Lower lobe of right lung (tissue), 2 donors: ENCODE measurements around the gene TARS1. TPM values are rescaled to one million over a fixed set of nuclear protein-coding genes. Genes with fewer than 3 reads are reported as not detected.

Experiments used
- ATAC-seq, 2 donors: fragments of 200-7000 bp; cut with Tn5 transposase; one replicate each; pipeline ENCODE4 v1.9.1; 2020 to 2022; ENCODE audit warnings: mild to moderate bottlenecking in 2 of 2, moderate library complexity in 2 of 2
- DNase-seq: peaks from one replicate; pipeline ENCODE4 v3.0.0-alpha.2; 2020
- H3K27ac ChIP-seq: fragments of 200-600 bp; one replicate; pipeline ENCODE4 v1.8.0; 2022
- H3K27me3 ChIP-seq: fragments of 200-600 bp; one replicate; pipeline ENCODE4 v1.8.0; 2022; ENCODE audit warnings: low read depth
- H3K36me3 ChIP-seq: fragments of 200-600 bp; one replicate; pipeline ENCODE4 v1.8.0; 2022; ENCODE audit warnings: mild to moderate bottlenecking
- H3K4me1 ChIP-seq: fragments of 200-600 bp; one replicate; pipeline ENCODE4 v1.8.0; 2022
- H3K4me3 ChIP-seq: fragments of 200-600 bp; one replicate; pipeline ENCODE4 v1.8.0; 2022; ENCODE audit warnings: mild to moderate bottlenecking
- H3K9me3 ChIP-seq: fragments of 200-600 bp; one replicate; pipeline ENCODE4 v1.8.0; 2022
- CTCF ChIP-seq: fragments of 200-600 bp; IDR thresholded peaks from one replicate; pipeline ENCODE4 v1.8.0; 2022; ENCODE audit warnings: antibody characterized with exemption, mild to moderate bottlenecking
- intact Hi-C: fragments of 100-400 bp; cut with DNase I; formaldehyde crosslinking; loops from one replicate; pipeline ENCODE4 v1.11.0; 2022
- total RNA-seq: library from RNA; stranded (reverse); fragmentation: NEBNext Ultra II Directional; extraction: Animal tissue kit (Norgen Biotek cat#: 25700); gene quantifications from one replicate; pipeline ENCODE4 v1.2.1, GENCODE V29; 2021
- donor health status: DM: no; HTN: yes; CAD: no; lungs with severe emphysema.

The TARS1 gene
- total RNA-seq, 1 donor from 2014 or later: 93.9 TPM

- peaks cover 90% of the 10 kb centered on the region for H3K36me3 ChIP-seq
- no peaks in the 10 kb centered on the region for H3K9me3 ChIP-seq
- no peak for TF ChIP-seq CTCF
- intact Hi-C loops: no loop called here
- no peaks in the 10 kb centered on the region for H3K27me3 ChIP-seq
- ATAC-seq: no peak
- H3K27ac ChIP-seq: no peak overlapping the region
- H3K4me1 ChIP-seq: no peaks in the 10 kb centered on the region
- no peak overlapping the region for H3K4me3 ChIP-seq
- no peak for DNase-seq
Measured at GRCh38 chr5:33468775-33469435, 28.1 kb downstream of the TARS1 start.

GRCh38 chr5:33470544-33470943 lies 29.8 kb downstream of the TARS1 start:
- no peak for TF ChIP-seq CTCF
- no peaks in the 10 kb centered on the region for H3K27me3 ChIP-seq
- no peaks in the 10 kb centered on the region for H3K4me1 ChIP-seq
- ATAC-seq (no peak), DNase-seq (no peak)
- H3K27ac ChIP-seq: no peak overlapping the region
- H3K4me3 ChIP-seq: no peak overlapping the region
- intact Hi-C loops: no loop called here
- H3K36me3 ChIP-seq: peaks cover 77% of the 10 kb centered on the region
- no peaks in the 10 kb centered on the region for H3K9me3 ChIP-seq

- TF ChIP-seq CTCF: no peak
- ATAC-seq (no peak), DNase-seq (no peak)
- no peaks in the 10 kb centered on the region for H3K9me3 ChIP-seq
- H3K36me3 ChIP-seq: peaks cover 68% of the 10 kb centered on the region
- H3K27ac ChIP-seq: no peak overlapping the region
- no peaks in the 10 kb centered on the region for H3K27me3 ChIP-seq
- no peak overlapping the region for H3K4me3 ChIP-seq
- intact Hi-C loops: no loop called here
- no peaks in the 10 kb centered on the region for H3K4me1 ChIP-seq
Measured at GRCh38 chr5:33472805-33473409, 32.1 kb downstream of the TARS1 start.

GRCh38 chr5:33474004-33474403 lies 33.2 kb downstream of the TARS1 start:
- ATAC-seq: no peak
- TF ChIP-seq CTCF: no peak
- H3K9me3 ChIP-seq: no peaks in the 10 kb centered on the region
- intact Hi-C loops: no loop called here
- no peaks in the 10 kb centered on the region for H3K4me1 ChIP-seq
- H3K27ac ChIP-seq: no peak overlapping the region
- H3K4me3 ChIP-seq: no peak overlapping the region
- H3K36me3 ChIP-seq: peaks cover 57% of the 10 kb centered on the region
- no peaks in the 10 kb centered on the region for H3K27me3 ChIP-seq
- no peak for DNase-seq

- intact Hi-C loops: no loop called here
- Histone ChIP-seq H3K9me3 (no peaks in the 10 kb centered on the region), H3K27ac (no peak overlapping the region), H3K36me3 (peaks cover 47% of the 10 kb centered on the region), H3K27me3 (no peaks in the 10 kb centered on the region), H3K4me1 (no peaks in the 10 kb centered on the region), H3K4me3 (no peak overlapping the region)
- TF ChIP-seq CTCF: no peak
- no peak for ATAC-seq
- no peak for DNase-seq
Measured at GRCh38 chr5:33474931-33475499, 34.2 kb downstream of the TARS1 start.
